ENCODE measurements around the gene RASSF5. TPM values are rescaled to one million over a fixed set of nuclear protein-coding genes. Genes with fewer than 3 reads are reported as not detected.

RASSF5 gene
- total RNA-seq, 1 experiment from 2014 or later = 1.3 TPM

GRCh38 chr1:206477581-206478380 is 29.6 kb upstream of the RASSF5 start:
- Mint-ChIP-seq H3K9me3 (ENCODE audit: unreplicated experiment) (no peaks in the 10 kb centered on the region), H3K27me3 (ENCODE audit: insufficient read depth, unreplicated experiment) (no peaks in the 10 kb centered on the region), H3K4me1 (ENCODE audit: low read depth, unreplicated experiment) (no peaks in the 10 kb centered on the region), H3K4me3 (ENCODE audit: unreplicated experiment) (no peak overlapping the region), H3K27ac (ENCODE audit: unreplicated experiment) (no peak overlapping the region), H3K36me3 (ENCODE audit: insufficient read depth, unreplicated experiment) (peaks cover 10% of the 10 kb centered on the region)
- ChIA-PET CTCF (interaction anchor here (0.8 kb wide), 1 partner anchor 16 kb away, joined by 4 read pairs; no protein-coding TSS in a partner anchor), POLR2A (no interaction called here)
- no peak for DNase-seq
- Histone ChIP-seq H3K4me1 (no peaks in the 10 kb centered on the region), H3K9me3 (no peaks in the 10 kb centered on the region), H3K27me3 (replicated peaks; ENCODE audit: control insufficient read depth, insufficient read depth, low read length) (no peaks in the 10 kb centered on the region), H3K4me3 (ENCODE audit: low read depth, low read length) (no peak overlapping the region), H3K36me3 (ENCODE audit: control insufficient read depth, insufficient read depth, low read length) (no peaks in the 10 kb centered on the region; the same call in 1 of the 2 replicates)
- intact Hi-C loops (cut with micrococcal nuclease; ENCODE audit: unreplicated experiment) = no loop called here
- no peak for TF ChIP-seq CTCF (IDR thresholded peaks at IDR 0.05; ENCODE audit: insufficient read depth in 1 of 2, low read depth in 1 of 2, low read length in 1 of 2, severe bottlenecking in 1 of 2, unreplicated experiment in 1 of 2)
- BruUV-seq (replicated peaks) = no TSS peak

- no TSS peak for BruUV-seq (replicated peaks)
- no peak overlapping the region for H3K27ac Mint-ChIP-seq (ENCODE audit: unreplicated experiment)
- H3K27me3 ChIP-seq (replicated peaks; ENCODE audit: control insufficient read depth, insufficient read depth, low read length) = no peaks in the 10 kb centered on the region
Measured at GRCh38 chr1:206478746-206479145, 28.6 kb upstream of the RASSF5 start.

More at GRCh38 chr1:206478746-206479145, 28.6 kb upstream of the RASSF5 start:
- no peak for DNase-seq
- no peaks in the 10 kb centered on the region for H3K9me3 ChIP-seq
- intact Hi-C loops (cut with micrococcal nuclease; ENCODE audit: unreplicated experiment) = loop anchor here (1.0 kb wide), 1 partner anchor 105 kb away; no protein-coding TSS in a partner anchor
- ChIA-PET POLR2A (no interaction called here), CTCF (interaction anchor here (0.7 to 1.6 kb wide), 5 partner anchors 8 to 106 kb away, joined by 3 to 28 read pairs (median 10); partner anchors contain the start of gene IKBKE)
- peaks cover 4% of the 10 kb centered on the region for H3K36me3 Mint-ChIP-seq (ENCODE audit: insufficient read depth, unreplicated experiment)
- H3K9me3 Mint-ChIP-seq (ENCODE audit: unreplicated experiment) = no peaks in the 10 kb centered on the region
- H3K27me3 Mint-ChIP-seq (ENCODE audit: insufficient read depth, unreplicated experiment) = no peaks in the 10 kb centered on the region
- no peak overlapping the region for H3K4me3 ChIP-seq (ENCODE audit: low read depth, low read length)
- no peaks in the 10 kb centered on the region; the same call in 1 of the 2 replicates for H3K36me3 ChIP-seq (ENCODE audit: control insufficient read depth, insufficient read depth, low read length)
- no peaks in the 10 kb centered on the region for H3K4me1 ChIP-seq
- H3K4me1 Mint-ChIP-seq (ENCODE audit: low read depth, unreplicated experiment) = no peaks in the 10 kb centered on the region
- no peak overlapping the region for H3K4me3 Mint-ChIP-seq (ENCODE audit: unreplicated experiment)
- TF ChIP-seq CTCF (IDR thresholded peaks at IDR 0.05; ENCODE audit: insufficient read depth in 1 of 2, low read depth in 1 of 2, low read length in 1 of 2, severe bottlenecking in 1 of 2, unreplicated experiment in 1 of 2) = no peak
